ENCODE results near the gene SIVA1. TPM values are rescaled to one million over a fixed set of nuclear protein-coding genes. Genes with fewer than 3 reads are reported as not detected.
A peak's percentile ranks its signal among the peaks of the same experiment; 100 is the strongest.
"Not testable (repeated sequence)": the region's sequence is repeated elsewhere in the genome, so short reads cannot be mapped to it uniquely, and the experiment has no call there.

SIVA1 gene
- total RNA-seq, 1 donor, result 67.8 TPM

GRCh38 chr14:104746071-104746545 lies 6.8 kb upstream of the SIVA1 start:
- H3K4me3 ChIP-seq (ENCODE audit: low read depth, low read length), result no peak overlapping the region
- TF ChIP-seq CTCF (IDR thresholded peaks at IDR 0.05; ENCODE audit: insufficient read depth, low read depth, low read length), result no peak
- DNase-seq (ENCODE audit: low read depth), result no peak

DNA sequence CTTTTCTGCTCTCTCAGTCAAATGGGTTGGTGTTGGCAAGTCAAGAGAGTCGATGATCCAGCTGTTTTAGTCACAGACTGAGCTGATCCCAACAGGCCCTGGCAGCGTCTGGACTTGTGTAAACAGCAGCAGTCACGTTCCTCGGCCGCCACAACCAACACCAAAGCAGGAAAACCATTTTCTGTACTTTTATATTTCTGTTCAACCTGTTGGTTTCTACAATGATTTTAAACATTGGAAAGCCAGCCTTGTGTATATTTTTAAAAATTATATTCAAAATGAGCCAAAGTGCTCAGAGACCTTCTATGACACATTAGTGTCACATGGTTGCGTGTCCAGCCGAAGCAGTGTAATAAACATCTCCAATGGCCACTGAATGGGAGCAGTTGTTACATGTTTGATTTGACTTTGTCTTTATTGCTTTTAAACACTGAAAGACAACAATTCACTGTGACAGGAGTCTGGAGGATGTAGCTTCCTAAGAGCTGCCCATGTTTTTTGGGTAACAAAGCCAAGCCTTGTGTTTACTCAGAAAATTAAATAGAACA lies 5.9 kb upstream of the SIVA1 start:
- DNase-seq (ENCODE audit: low read depth), result peak; percentile 47

GRCh38 chr14:104747876-104748275 lies 5.1 kb upstream of the SIVA1 start:
- no peak for DNase-seq (ENCODE audit: low read depth)
- TF ChIP-seq CTCF (IDR thresholded peaks at IDR 0.05; ENCODE audit: insufficient read depth, low read depth, low read length), result no peak
- no peak overlapping the region for H3K4me3 ChIP-seq (ENCODE audit: low read depth, low read length)

More for the DNA sequence above, 5.9 kb upstream of the SIVA1 start:
- no peak for TF ChIP-seq CTCF (IDR thresholded peaks at IDR 0.05; ENCODE audit: insufficient read depth, low read depth, low read length)
- no peak overlapping the region for H3K4me3 ChIP-seq (ENCODE audit: low read depth, low read length)

- no peak for TF ChIP-seq CTCF (IDR thresholded peaks at IDR 0.05; ENCODE audit: insufficient read depth, low read depth, low read length)
- no peak overlapping the region for H3K4me3 ChIP-seq (ENCODE audit: low read depth, low read length)
- DNase-seq (ENCODE audit: low read depth), result no peak
Observed at GRCh38 chr14:104749111-104749649, 3.8 kb upstream of the SIVA1 start.

DNA sequence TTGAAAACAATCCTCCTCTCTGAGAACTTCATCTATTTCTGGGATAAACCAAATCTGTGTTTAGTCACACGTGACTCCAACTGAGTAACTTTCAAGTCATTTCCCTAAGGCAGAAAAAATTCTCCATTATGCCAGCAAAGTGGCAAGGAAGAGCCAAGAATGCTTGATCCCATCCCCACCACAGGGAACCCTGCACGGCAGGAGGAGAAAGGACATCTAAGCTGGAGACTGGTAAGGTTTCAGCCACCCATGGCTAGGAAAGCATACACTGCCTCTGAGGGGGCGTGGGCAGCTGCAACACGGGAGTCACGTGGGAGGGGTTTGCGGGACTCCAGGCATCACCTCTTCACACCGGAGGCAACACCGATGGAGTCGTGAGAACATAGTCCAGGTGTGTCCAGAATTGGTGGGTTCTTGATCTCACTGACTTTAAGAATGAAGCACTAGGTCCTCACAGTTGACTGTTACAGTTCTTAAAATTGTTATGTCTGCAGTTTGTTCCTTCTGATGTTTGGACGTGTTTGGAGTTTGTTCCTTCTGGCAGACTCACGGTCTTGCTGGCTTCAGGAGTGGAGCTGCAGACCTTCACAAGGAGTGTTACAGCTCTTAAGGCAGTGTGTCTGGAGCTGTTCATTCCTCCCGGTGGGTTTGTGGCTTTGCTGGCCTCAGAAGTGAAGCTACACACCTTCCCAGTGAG lies 2.7 kb upstream of the SIVA1 start:
- no peak overlapping the region for H3K4me3 ChIP-seq (ENCODE audit: low read depth, low read length)
- no peak for DNase-seq (ENCODE audit: low read depth)
- TF ChIP-seq CTCF (IDR thresholded peaks at IDR 0.05; ENCODE audit: insufficient read depth, low read depth, low read length), result no peak

DNA sequence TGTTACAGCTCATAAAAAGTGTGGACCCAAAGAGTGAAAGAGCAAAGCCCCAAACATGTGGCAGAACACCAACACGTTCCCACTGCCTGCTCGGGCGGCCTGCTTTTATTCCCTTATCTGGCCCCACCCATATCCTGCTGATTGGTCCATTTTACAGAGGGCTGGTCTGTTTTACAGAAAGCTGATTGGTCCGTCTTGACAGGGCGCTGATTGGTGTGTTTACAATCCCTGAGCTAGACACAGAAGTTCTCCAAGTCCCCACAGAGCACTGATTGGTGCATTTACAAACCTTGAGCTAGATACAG lies 2.2 kb upstream of the SIVA1 start:
- not testable (repeated sequence) for H3K4me3 ChIP-seq (ENCODE audit: low read depth, low read length); DNase-seq (ENCODE audit: low read depth)

DNA sequence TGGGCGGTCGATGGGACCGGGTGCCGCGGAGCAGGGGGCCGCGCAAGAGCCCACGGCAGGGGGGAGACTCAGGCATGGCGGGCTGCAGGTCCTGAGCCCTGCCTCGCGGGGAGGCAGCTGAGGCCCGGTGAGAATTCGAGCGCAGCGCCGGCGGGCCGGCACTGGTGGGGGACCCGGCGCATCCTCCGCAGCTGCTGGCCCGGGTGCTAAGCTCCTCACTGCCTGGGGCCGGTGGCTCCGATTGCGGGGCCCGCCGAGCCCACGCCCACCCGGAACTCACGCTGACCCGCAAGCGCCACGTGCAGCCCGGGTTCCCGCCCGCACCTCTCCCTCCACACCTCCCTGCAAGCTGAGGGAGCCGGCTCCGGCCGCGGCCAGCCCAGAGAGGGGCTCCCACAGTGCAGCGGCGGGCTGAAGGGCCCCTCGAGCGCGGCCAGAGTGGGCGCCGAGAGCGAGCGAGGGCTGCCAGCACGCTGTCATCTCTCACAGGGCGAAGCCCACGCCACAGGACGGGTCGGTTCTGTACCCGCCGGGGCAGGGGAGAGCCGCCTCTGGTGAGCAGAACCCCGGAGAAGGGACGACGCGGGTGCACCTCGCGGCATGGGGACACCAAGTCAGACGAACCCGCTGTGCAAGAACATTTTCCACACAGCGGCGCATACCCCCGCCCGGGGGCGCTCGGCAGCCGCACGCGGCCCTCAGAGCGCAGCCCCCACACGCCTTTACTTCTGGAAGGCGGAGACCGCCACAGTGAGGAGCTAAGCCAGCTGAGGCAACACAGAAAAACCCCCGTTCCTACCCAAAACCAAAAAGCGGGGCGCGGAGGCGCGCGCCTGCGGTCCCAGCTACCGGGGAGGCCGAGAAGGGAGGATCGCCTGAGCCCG lies 1.2 kb upstream of the SIVA1 start:
- TF ChIP-seq CTCF (IDR thresholded peaks at IDR 0.05; ENCODE audit: insufficient read depth, low read depth, low read length), result no peak
- peak overlapping the region; percentile 63 for H3K4me3 ChIP-seq (ENCODE audit: low read depth, low read length)
- DNase-seq (ENCODE audit: low read depth), result peak; percentile 5
